DMS153 (cell line): Measurements from ENCODE around the gene STAT4.

ENCODE experiments used
- DNase-seq: peaks from one replicate; lab custom pipeline; 2025; lab: John Stamatoyannopoulos, UW

Gene STAT4

DNA sequence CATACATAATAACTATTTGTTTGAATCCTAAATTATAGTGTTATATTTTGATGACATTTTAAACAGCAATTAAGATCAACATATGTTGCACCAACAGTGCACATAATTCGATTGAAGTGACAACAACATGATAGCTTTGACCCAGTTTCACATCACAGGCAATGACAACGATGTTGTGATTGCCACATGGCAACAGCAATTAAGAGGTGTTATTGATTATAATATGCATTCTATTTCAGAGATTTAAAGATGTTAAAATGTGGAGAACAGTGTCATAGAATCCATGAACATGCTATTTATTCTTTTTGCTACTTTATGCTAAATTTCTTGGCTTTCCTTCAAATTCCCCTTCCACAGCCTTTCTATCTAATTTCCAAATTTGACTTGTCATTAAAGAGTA is 68.5 kb downstream of the STAT4 start:
- no peak for DNase-seq

DNA sequence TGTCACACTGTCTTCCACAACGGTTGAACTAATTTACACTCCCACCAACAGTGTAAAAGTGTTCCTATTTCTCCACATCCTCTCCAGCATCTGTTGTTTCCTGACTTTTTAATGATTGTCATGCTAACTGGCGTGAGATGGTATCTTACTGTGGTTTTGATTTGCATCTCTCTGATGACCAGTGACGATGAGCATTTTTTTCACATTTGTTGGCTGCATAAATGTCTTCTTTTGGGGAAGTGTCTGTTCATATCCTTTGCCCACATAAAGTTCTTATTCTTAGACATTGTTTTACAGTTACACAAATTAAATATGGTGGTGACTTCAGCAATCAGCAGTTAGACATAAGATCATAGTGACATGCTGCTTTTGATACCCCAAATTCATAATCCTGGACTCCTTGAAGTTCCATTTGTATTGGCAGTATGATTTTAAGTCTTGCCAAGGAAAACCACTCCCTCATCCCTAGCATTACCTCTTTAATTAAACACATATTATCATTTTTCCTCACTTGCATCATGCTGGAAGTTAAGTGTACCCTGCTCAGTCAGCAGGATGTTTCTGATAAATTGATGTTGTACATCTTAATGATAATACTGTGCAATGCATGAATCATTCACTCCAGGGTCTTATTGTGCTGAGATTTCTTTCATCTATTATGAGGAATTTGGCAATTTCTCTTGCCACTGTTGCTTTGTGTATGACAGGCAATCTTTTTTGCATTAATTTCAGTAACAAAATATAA is 69.2 kb downstream of the STAT4 start:
- no peak for DNase-seq

DNA sequence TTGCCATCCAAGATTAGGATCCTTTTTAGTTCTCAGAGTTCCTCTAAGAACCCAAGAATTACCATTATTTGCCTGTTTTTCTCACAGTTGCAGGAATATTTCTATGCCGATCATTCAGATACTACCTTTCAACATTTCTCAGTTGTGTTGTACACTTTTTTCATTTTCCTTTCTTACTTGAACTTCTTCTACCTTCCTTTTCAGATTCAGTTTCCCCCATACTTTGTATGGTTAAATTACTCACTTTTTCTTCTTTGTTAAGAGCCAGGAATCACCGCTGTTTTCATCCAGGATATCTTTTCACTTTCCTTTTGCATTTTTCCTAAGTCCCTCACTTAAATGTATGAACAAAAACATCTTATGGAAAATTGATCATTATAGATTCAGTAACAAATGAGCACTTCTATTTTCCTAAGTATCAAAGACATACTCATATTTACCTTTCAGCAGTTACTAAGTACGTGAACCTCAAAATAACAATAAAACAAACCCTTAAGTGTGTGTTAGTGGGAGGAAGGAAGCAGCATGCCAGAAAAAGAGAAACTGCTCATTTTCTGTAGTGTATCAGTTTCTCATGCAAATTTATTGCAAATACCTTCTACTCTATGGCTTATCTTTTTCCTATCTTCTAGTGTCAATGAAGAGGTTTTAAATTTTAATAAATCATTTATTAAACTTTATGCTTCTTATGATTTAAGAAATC is 72.5 kb downstream of the STAT4 start:
- DNase-seq = no peak

DNA sequence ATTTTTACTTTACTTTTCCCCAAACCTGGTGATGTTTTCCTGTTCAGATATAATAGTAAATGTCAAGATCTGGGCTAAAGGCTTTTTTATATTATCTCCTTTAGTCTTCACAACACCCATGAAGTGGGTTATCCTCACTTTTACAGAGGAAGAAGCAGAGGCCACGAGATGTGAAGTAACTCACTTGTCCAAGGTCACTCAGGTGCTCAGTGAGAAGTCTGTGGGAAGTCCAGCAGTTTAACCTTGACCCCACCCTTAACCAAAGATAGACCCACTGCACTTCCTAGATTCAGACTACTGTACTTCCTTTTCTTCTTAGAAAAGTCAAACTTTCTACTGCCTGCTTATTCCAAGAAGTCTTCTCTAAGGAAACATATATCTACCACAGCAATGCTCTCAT is 80.5 kb downstream of the STAT4 start:
- no peak for DNase-seq

DNA sequence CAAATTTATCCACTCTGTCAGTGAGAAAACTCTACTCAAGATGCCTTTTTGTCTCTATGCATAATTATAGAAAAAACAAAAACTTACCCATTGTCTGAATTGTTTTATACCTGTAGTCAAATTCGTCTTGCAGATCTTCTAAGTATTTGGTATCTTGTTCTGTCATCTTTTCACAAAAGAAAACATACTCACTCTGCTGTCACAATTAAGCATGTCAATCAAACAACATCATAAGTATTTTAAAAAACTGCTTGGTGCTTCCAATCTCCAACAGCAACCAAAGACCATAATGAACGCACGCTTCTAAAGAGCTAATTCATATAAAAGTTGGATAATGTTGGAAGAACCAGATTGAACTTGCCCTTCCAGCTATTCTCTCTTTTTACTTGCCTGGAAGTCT is 81.2 kb downstream of the STAT4 start:
- DNase-seq = no peak

DNA sequence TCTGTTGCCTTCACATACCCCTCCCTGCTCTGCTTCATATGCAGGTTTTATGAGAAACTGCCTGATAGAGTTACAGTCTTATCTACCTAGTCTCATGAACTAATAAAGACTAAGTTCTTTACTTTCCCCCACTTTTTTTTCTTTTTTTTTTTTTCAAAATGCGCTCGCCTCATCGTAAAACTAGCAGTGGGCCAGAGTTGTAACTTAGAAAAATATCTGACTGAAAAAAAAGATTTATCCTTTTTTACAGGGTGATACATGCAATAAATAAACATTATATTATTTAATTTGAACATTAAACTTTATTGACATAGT is 83.9 kb downstream of the STAT4 start:
- DNase-seq = no peak

DNA sequence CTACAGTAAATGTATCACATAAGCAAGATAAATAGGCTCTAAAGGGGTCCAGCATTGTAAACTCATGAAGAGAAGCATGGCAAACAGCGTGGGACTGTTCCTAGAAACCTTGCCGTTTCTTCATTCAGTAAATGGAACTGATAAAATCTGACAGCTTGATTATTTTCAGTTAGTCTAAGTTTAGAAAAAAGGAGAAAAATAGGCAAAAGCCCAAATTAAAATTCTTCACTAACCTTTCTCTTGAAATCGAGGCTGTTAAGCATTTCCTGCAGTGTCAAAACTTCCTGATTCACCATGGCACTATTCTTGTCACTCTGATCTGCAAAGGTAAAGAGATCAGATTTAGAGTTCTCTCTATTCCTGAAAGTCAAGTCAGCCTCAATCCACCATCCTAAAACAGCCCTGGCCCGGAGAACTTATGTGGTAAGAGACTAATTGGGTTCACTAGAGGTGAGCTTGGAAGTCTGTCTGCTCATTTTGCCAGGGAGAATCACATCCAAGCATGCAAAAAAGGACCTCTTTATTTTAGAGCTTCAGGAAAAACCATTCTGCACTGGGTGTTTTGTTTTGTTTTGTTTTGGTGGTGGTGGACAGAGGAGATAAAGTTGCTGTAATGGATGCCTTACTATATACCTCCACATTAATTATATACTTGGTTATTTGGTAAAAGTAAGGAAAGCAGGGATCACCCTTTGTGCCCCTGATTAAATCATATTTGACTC is 84.4 kb downstream of the STAT4 start:
- no peak for DNase-seq

DNA sequence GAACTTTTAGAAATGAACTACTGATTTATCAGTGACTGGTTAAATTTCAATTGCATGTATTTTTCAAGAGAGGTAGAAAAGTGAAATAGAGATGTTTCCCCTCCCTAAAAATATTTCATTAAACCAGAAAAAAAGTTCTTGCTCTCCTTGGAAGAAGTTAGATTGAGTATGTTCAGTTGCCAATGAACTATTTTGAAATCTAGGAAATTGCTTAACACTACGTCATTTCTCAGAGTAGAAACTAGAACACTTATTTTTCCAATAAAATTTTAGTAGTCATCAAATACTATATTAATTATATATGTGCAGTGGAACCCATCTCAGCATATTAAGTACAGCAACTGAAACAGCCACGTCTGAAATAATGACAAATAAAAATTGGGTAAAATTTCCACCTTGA is 85.0 kb downstream of the STAT4 start:
- DNase-seq = no peak

DNA sequence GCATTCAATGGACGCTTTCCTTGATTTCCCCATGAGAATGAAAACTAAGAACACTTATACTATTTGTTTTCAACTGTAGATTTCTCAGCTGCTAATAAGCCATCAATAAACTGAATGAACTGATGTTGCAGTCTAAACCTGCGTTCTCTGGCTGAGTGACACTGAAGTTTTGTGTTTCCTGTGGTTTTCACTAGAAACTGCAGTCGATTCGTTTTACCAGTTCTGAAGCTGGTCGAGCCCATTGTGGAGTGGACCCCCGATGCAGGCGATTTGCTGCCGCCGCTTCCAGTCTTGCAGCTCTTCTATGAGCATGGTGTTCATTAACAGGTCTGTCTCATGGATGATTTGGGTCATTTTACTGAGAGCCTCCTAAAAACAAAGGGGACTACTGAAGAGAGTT is 86.2 kb downstream of the STAT4 start:
- DNase-seq = no peak

DNA sequence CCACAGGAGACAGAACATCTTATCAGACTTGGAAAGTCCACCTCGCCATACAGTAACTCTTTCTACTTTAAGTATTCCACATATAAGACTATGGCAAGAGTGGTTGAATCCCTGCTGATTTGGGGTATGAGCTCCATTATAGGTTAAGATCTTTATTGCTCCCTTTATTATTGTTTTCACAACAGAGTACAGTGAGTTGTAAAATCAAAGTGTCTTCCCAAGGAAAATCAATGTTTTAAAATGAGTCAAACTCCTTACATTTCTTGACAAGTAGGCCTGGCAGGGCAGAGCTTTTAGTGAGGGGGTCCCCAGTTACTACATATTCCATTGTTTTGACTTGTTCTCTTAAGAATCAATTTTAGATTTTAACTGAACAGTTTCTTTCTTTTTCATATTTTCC is 87.2 kb downstream of the STAT4 start:
- no peak for DNase-seq

DNA sequence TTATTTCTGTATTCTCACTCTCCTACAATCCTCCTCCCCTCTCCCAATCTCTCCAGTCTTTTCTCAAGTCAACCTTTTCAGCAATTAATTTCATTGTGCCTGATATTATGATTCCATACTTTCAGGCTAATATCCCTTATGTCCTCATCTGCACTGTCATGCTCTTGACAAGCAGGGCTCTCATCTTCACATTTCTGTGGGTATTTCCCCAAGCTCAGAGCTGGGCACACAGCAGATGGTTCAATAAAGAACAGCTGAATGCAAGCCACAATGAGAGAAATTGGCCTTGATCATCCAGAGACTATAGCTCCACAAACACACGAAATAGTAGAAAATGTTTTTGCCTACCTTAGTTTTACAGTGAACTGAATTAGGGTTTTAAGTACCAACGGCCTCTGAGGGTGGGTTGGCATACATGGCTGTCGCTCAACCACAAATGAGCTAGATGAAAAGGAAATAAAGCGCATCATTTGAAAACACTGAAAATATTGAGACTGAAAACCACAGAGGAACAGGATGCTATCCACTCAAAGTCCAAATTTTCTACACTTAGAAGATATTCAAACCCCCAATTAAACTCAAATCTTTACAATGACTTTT is 89.3 kb downstream of the STAT4 start:
- no peak for DNase-seq

DNA sequence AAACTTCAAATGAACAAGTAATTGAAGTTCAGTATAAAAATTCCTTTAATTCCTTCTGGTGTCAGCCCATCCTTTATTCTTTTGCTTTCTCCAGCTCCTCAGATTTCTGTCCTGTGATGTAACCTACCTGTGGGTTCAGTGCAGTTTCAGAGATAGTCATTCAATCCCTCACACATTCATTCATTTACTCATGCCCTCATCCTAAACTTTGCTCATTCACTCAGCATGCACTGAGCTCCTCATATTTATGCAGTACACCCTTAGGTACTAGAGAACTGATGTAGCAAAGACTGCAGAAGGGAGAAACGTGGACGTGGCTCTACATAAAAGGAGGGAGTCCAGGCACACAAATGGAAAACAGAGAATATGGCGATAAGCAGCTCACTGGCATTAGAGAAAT is 91.5 kb downstream of the STAT4 start:
- no peak for DNase-seq

DNA sequence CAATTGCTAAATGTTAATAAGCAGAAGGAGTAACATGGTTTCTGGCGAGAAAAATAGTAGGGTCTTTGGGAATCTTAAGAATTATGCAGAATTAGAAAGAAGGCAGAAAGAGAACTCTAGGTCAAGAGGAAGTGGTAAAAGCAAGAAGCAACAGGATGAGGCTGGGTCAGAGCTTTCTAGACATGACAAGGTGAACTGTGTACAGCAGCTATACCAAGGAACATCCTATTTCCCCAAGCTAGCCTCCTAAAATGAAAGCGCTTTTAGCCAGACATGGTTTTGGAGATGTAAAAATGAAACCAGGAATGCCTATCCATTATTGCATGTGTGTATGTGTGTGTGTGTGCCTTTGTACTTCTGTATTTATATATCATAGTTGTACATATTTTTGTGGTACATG is 94.6 kb downstream of the STAT4 start:
- DNase-seq = no peak

DNA sequence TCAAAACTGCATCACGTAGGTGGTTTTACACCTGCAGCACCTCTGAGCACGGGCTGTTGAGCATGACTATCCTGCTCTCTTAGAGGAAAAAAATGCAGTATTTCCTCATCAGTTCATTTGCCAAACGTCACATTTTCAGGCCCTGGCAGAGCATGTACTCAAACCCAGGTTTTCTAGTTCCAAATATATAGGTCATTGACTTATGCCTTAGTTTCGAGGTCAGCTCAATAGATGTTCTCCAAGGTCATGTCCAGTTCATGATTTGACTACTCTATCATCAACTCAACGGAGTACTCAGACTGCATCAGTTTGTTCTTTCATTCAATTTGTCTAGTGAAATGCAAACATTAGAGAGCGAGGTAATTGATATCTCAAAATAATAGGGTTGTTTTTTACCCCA is 97.5 kb downstream of the STAT4 start:
- no peak for DNase-seq

DNA sequence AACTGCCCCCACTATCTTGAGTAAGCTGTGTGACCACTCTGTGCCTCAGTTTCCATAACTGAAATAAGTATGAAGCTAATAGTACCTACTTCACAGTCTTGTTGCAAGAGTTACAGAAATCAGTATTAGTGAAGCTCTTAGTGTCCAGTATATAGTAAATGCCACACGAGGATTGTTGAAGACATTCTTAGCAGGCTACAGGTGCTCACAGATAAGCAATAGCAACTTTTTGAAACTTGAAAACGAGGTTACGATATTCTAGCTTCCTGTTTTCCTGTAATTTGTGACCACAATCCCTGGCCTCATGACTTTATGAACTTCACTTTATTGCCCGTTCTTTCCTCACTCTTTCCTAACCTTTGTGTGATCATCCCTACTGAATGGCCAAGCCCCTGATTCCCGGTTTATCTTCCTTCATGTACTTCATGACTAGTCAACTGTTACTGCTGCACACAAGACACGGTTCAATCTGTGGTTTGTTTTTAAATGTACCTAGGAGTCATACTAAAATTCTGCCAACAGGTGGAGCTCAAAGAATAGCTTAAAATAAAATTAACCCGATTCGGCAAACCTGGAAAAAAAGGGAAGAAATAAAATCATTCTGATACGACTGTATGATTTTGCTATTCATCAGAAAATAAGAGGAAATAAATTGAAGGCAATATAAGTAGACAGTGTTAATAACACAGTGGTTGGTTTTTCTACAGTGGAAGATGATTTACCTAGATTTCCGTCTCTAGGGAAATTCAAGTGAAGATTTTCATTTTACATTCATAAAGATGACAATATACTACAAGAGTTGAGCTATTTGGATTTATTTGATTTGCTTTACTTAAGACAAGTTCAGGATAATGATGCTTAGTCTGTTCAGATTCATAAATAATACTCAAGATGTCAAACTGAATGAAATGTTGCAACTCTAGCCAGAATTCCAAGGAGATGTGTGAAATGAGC is 98.7 kb downstream of the STAT4 start:
- DNase-seq = peak; percentile 13

DNA sequence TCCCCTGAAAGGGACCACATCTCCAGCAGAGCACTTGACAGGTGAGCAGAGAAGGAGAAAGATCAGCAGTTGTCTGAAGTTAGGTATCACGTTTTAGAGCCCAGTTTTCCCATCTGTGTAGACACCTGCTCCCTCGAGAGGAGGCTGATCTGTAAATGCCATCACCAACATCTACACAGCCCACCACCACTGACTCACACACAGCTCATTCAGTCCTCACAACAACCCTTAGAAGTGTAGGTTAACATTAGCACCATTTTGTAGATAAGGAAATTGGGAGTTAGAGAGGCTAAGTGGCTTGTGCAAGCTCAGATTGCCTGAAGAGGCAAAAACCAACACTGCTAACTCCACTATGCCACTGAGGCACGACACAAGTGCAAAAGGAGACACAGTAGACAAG is 99.6 kb downstream of the STAT4 start:
- DNase-seq = no peak

DNA sequence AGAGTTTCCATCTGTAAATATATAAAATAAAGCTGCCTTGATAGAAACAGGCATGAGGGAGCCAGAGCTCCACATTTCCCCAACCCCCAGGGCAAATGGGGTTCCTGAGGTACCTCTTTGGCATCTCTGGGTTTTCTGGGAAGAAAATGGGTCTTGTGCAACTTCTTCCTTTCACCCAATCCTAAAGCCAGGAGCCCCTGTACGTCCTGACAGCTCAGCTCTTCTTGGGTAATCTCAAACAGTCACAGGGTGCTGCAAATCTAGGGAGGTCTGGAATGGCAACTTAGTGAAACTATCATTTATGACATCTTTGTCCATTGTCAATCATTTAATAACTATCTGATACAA is 100.2 kb downstream of the STAT4 start:
- DNase-seq = no peak

DNA sequence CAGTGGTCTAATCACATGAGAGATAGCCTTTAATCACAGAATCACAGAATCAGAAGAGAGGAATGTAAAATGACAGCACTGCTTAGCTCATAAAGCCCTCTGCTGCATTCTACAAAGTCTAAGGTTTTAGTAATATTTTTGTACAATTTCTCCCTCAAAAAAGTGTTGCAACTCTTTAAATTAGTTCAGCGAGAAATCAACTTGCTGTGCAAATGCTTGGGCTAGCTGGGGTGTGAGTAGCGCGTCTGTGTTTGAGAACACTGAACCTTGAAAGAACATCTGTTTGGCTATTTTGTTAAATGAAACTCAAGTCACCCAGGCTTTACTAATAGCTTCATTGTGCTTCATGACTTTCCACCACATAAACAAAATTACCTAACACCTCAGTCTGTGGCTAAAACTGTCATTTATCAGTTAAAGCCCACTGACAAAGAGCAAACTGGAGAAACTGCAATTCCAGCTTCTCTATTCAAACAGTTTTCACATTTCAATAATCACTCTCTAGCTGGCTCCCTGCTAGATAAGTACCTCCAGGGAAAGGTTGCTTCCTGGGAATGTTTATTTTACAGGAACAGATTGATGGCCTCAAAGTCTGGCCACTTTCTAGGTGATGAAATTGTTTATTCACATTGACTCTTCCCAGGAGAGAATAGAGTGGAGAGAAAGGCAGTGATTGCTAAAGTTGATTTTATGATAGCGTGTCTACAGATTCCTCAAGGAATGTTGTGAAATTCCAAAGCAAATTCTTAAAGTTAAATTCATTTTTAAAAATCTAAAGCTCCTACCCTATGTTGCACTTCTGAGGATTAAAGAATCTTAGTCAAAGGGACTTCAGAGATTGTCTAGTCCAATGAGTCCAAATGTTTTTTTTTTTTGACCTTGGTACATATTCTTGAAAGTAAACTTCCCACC is 100.8 kb downstream of the STAT4 start:
- peak; percentile 20 for DNase-seq

DNA sequence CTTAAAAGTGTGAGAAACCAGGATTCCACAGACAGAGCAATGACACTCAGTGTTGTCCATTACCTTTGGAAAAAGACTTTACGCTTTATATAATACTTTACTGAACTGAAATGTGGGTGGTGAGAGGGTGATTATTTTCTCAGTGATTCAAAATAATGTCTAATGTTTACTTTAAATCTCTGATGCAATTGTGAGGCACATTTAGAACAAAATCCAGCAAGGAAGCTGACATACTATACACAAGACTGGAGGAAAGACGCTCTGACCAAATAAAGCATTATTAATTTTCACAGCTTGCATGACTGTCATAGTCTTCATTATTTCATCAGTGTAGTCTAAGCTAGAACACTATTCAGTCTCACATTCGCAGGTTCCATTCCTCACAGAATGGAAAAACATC is 102.7 kb downstream of the STAT4 start:
- no peak for DNase-seq

DNA sequence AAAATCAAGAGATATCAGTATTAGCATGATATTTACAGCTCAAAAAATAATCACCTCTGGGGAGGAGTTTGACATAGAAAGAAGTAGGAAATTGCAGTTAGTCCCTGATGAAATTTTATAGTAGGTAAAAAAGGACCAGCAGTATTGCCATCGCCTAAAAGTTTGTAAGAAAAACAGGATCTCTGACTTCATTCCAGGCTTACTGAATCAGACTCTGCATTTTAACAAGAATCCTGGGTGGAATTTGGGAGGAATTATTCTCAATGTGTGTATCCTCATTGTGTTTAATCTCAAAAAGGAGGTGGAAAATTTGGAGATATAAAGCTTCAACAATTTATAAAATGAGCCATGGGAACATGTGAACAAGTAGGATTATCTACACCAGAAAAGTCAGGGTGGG is 105.7 kb downstream of the STAT4 start:
- no peak for DNase-seq

DNA sequence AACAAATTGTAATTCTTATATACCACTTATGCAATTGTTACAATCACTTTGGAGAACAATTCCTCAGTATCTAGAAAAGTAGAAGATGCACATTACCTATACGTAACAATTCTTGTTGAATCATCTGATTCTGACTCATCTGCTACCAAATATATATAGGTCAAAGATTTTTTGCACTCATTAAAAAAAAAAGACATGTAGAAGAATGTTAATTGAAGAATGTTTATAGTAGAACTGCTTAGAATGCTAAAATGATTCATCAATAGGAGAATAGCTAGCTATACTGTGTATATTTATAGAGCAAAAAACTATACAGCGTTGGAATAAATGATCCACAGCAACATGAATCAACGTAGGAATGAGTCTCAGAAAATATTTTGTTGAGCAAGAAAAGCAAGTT is 107.4 kb downstream of the STAT4 start:
- no peak for DNase-seq
